22Rv1 (cell line): ENCODE data around the gene GALK2.

ENCODE experiments used
- ZFX ChIP-seq: fragments of 450-650 bp; IDR thresholded peaks from 2 replicates; pipeline ENCODE4 v1.6.1; 2017; ENCODE audit warnings: antibody characterized with exemption, borderline replicate concordance
- TF ChIP-seq, protein P1 (sequence below): fragments of 450-650 bp; IDR thresholded peaks from 2 replicates; pipeline ENCODE4 v1.5.1; 2017; ENCODE audit warnings: mild to moderate bottlenecking

DNA sequence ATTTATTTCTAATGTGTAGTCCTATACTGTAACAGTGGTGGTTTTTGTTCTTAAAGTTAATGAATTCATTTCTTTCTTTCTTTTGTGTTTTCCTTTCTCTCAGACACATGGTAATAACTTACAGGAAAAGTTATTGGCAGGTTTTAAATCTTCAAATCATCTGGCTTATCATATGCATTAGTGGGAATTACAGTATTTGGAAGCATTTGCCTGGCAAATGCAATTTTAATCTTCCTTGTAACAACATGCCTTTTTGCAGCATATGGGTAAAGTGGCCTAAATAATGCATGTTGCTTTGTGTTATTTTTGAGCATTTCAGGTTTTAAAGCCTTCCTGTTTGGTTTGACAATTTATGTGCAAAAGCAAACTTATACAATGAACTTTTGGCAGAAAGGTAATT is 66.8 kb downstream of the GALK2 start:
- TF ChIP-seq, protein P1, sequence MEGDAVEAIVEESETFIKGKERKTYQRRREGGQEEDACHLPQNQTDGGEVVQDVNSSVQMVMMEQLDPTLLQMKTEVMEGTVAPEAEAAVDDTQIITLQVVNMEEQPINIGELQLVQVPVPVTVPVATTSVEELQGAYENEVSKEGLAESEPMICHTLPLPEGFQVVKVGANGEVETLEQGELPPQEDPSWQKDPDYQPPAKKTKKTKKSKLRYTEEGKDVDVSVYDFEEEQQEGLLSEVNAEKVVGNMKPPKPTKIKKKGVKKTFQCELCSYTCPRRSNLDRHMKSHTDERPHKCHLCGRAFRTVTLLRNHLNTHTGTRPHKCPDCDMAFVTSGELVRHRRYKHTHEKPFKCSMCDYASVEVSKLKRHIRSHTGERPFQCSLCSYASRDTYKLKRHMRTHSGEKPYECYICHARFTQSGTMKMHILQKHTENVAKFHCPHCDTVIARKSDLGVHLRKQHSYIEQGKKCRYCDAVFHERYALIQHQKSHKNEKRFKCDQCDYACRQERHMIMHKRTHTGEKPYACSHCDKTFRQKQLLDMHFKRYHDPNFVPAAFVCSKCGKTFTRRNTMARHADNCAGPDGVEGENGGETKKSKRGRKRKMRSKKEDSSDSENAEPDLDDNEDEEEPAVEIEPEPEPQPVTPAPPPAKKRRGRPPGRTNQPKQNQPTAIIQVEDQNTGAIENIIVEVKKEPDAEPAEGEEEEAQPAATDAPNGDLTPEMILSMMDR, result no peak
- TF ChIP-seq ZFX, result no peak
